Measurements from ENCODE around the gene TMEM212.

GRCh38 chr3:171865191-171865865 is 22.2 kb downstream of the TMEM212 start:
- TF ChIP-seq EZH2 (IDR thresholded peaks at IDR 0.05): no peak
- no peak for TF ChIP-seq POLR2AphosphoS5 (IDR thresholded peaks at IDR 0.05; ENCODE audit: borderline replicate concordance, low read depth, low read length)
- TF ChIP-seq FOXP2 (optimal IDR thresholded peaks at IDR 0.05; ENCODE audit: control extremely low read depth, extremely low read length, insufficient read depth): no peak

Data from SK-N-MC (cell line).